CD4-positive, alpha-beta T cell treated with Interleukin-4 for 4 hours (primary cell): ENCODE measurements around the gene FNDC5.

Experiments
- DNase-seq: peaks from one replicate; pipeline ENCODE4 v3.0.0-alpha.2; 2020

The FNDC5 gene

GRCh38 chr1:32863881-32864245 lies 6.8 kb downstream of the FNDC5 start:
- no peak for DNase-seq

- no peak for DNase-seq
These were observed 7.4 kb downstream of the FNDC5 start for GRCh38 chr1:32863218-32863880.

GRCh38 chr1:32861904-32862695 lies 8.6 kb downstream of the FNDC5 start:
- no peak for DNase-seq

- DNase-seq = no peak
These were observed 10.1 kb downstream of the FNDC5 start for GRCh38 chr1:32860566-32860965.

GRCh38 chr1:32859915-32860314 lies 10.8 kb downstream of the FNDC5 start:
- no peak for DNase-seq

- no peak for DNase-seq
These were observed 11.9 kb downstream of the FNDC5 start for GRCh38 chr1:32858791-32859190.

- no peak for DNase-seq
These were observed 12.6 kb downstream of the FNDC5 start for GRCh38 chr1:32858136-32858535.

GRCh38 chr1:32855861-32856617 lies 14.7 kb downstream of the FNDC5 start:
- DNase-seq = no peak

- no peak for DNase-seq
These were observed 22.2 kb downstream of the FNDC5 start for GRCh38 chr1:32848354-32849063.

- DNase-seq = no peak
These were observed 38.8 kb downstream of the FNDC5 start for GRCh38 chr1:32831878-32832277.

- DNase-seq = peak; percentile 13
These were observed 40.4 kb downstream of the FNDC5 start for GRCh38 chr1:32830092-32830852.

GRCh38 chr1:32828341-32828740 lies 42.4 kb downstream of the FNDC5 start:
- no peak for DNase-seq

GRCh38 chr1:32825181-32825580 lies 45.5 kb downstream of the FNDC5 start:
- no peak for DNase-seq

- DNase-seq = peak; percentile 35
These were observed 51.7 kb downstream of the FNDC5 start for GRCh38 chr1:32818804-32819541.

- DNase-seq = no peak
These were observed 52.6 kb downstream of the FNDC5 start for GRCh38 chr1:32817815-32818786.

GRCh38 chr1:32817159-32817814 lies 53.4 kb downstream of the FNDC5 start, which contains the start of the genes S100PBP and YARS1:
S100PBP (plus strand) TSS chr1:32817653; CDS start chr1:32826100, 8,447 bp downstream.
YARS1 (minus strand) TSS chr1:32817358; CDS start chr1:32817244, 114 bp downstream.
- peak; percentile 99 for DNase-seq

- no peak for DNase-seq
These were observed 54.0 kb downstream of the FNDC5 start for GRCh38 chr1:32816676-32817158.

- DNase-seq = no peak
These were observed 56.6 kb downstream of the FNDC5 start for GRCh38 chr1:32813941-32814739.
